Kidney epithelial cell (primary cell): Measurements from ENCODE around the gene FAM107B. TPM values are rescaled to one million over a fixed set of nuclear protein-coding genes. Genes with fewer than 3 reads are reported as not detected.

Experiments
- DNase-seq: peaks from one replicate; pipeline ENCODE4 v3.0.0-alpha.2; 2010; ENCODE audit warnings: low read depth
- H3K27me3 ChIP-seq: 2 replicates; pipeline ENCODE4 v1.6.0; 2011; ENCODE audit warnings: low read length; ENCODE audit not compliant: control insufficient read depth, insufficient read depth
- H3K36me3 ChIP-seq: 2 replicates; pipeline ENCODE4 v1.5.1; 2011; ENCODE audit warnings: low read length; ENCODE audit not compliant: control insufficient read depth, insufficient read depth
- H3K4me3 ChIP-seq: 2 replicates; pipeline ENCODE4 v1.5.1; 2011; ENCODE audit warnings: low read depth, mild to moderate bottlenecking, control low read depth, low read length
- CTCF ChIP-seq: IDR thresholded peaks from 2 replicates; pipeline ENCODE4 v1.5.1; 2011; ENCODE audit warnings: mild to moderate bottlenecking, moderate library complexity, low read length, control low read depth, inconsistent platforms; ENCODE audit not compliant: insufficient read depth, poor library complexity, severe bottlenecking
- total RNA-seq: library from RNA; depleted of rRNA; stranded (reverse); fragments of >200 nt; gene quantifications from 2 replicates; pipeline ENCODE4 v1.2.3, GENCODE V29; 2015

FAM107B gene
- total RNA-seq, 1 donor from 2014 or later: 33.5 TPM

- no peak for DNase-seq
- Histone ChIP-seq H3K27me3 (no peaks in the 10 kb centered on the region), H3K36me3 (no peaks in the 10 kb centered on the region), H3K4me3 (no peak overlapping the region)
- no peak for TF ChIP-seq CTCF
These were observed 200.9 kb downstream of the FAM107B start for GRCh38 chr10:14573666-14574261.

GRCh38 chr10:14572811-14573210 is 201.9 kb downstream of the FAM107B start:
- Histone ChIP-seq H3K27me3 (no peaks in the 10 kb centered on the region), H3K36me3 (no peaks in the 10 kb centered on the region), H3K4me3 (no peak overlapping the region)
- TF ChIP-seq CTCF: no peak
- no peak for DNase-seq

GRCh38 chr10:14571866-14572507 is 202.7 kb downstream of the FAM107B start:
- no peaks in the 10 kb centered on the region for H3K27me3 ChIP-seq
- DNase-seq: no peak
- TF ChIP-seq CTCF: no peak

GRCh38 chr10:14570800-14571199 is 203.9 kb downstream of the FAM107B start:
- no peak for DNase-seq
- no peak overlapping the region for H3K4me3 ChIP-seq
- H3K36me3 ChIP-seq: no peaks in the 10 kb centered on the region
- no peak for TF ChIP-seq CTCF
- H3K27me3 ChIP-seq: no peaks in the 10 kb centered on the region

More at GRCh38 chr10:14571866-14572507, 202.7 kb downstream of the FAM107B start:
- H3K4me3 ChIP-seq: no peak overlapping the region
- no peaks in the 10 kb centered on the region for H3K36me3 ChIP-seq

- no peak for DNase-seq
- TF ChIP-seq CTCF: no peak
These were observed 205.2 kb downstream of the FAM107B start for GRCh38 chr10:14569274-14570060.

GRCh38 chr10:14567421-14567820 is 207.3 kb downstream of the FAM107B start:
- no peaks in the 10 kb centered on the region for H3K27me3 ChIP-seq
- H3K4me3 ChIP-seq: no peak overlapping the region
- no peak for TF ChIP-seq CTCF
- no peak for DNase-seq
- no peaks in the 10 kb centered on the region for H3K36me3 ChIP-seq

More at GRCh38 chr10:14569274-14570060, 205.2 kb downstream of the FAM107B start:
- H3K27me3 ChIP-seq: no peaks in the 10 kb centered on the region
- no peaks in the 10 kb centered on the region for H3K36me3 ChIP-seq
- no peak overlapping the region for H3K4me3 ChIP-seq
